CD4-positive, CD25-positive, alpha-beta regulatory T cell (primary cell): ENCODE results near the gene LRMDA. TPM values are rescaled to one million over a fixed set of nuclear protein-coding genes. Genes with fewer than 3 reads are reported as not detected.

Experiments
- ATAC-seq, 2 donors: fragments of 150-1000 bp; cut with Tn5 transposase; one replicate each; pipeline ENCODE4 v1.10.0; 2021; ENCODE audit warnings: low read depth in 2 of 2, moderate number of reproducible peaks in 2 of 2, moderate library complexity in 1 of 2
- DNase-seq, 3 donors: peaks; one replicate each; pipeline versions ENCODE4 v3.0.0 to v3.0.0-alpha.2; 2012 to 2022; ENCODE audit warnings: mixed read lengths in 1 of 3
- H3K27ac ChIP-seq: one replicate; pipeline ENCODE4 v1.7.0; 2013; ENCODE audit warnings: mild to moderate bottlenecking, low read length; ENCODE audit not compliant: insufficient read depth, poor library complexity, severe bottlenecking
- H3K27me3 ChIP-seq: one replicate; pipeline ENCODE4 v1.7.0; 2013; ENCODE audit warnings: low read length; ENCODE audit not compliant: control insufficient read depth, insufficient read depth
- H3K36me3 ChIP-seq: one replicate; pipeline ENCODE4 v1.7.0; 2013; ENCODE audit warnings: mild to moderate bottlenecking, low read length, moderate library complexity; ENCODE audit not compliant: control insufficient read depth, insufficient read depth
- H3K4me1 ChIP-seq: 2 replicates; pipeline ENCODE4 v1.7.0; 2013; ENCODE audit warnings: mild to moderate bottlenecking, low read length; ENCODE audit not compliant: insufficient read depth, control insufficient read depth, poor library complexity, severe bottlenecking
- H3K4me3 ChIP-seq: one replicate; pipeline ENCODE4 v1.7.0; 2013; ENCODE audit warnings: low read depth, mild to moderate bottlenecking, low read length, moderate library complexity
- H3K9me3 ChIP-seq, 2 experiments: 1 replicate in 1 of 2; 2 replicates in 1 of 2; pipeline ENCODE4 v1.7.0; 2013; ENCODE audit warnings: low read length in 2 of 2, mild to moderate bottlenecking in 1 of 2, moderate library complexity in 1 of 2; ENCODE audit not compliant: control insufficient read depth in 2 of 2
- H3K27ac Mint-ChIP-seq, 3 donors: one replicate each; pipeline ENCODE4 v1.8.0; 2020 to 2022; ENCODE audit warnings: mild to moderate bottlenecking in 3 of 3, mixed read lengths in 3 of 3, moderate library complexity in 2 of 3
- H3K27me3 Mint-ChIP-seq: one replicate; pipeline ENCODE4 v1.8.0; 2022; ENCODE audit warnings: mild to moderate bottlenecking, mixed read lengths
- H3K36me3 Mint-ChIP-seq: one replicate; pipeline ENCODE4 v1.8.0; 2020; ENCODE audit warnings: mixed read lengths
- H3K4me1 Mint-ChIP-seq, 4 donors: one replicate each; pipeline ENCODE4 v1.8.0; 2020 to 2022; ENCODE audit warnings: mixed read lengths in 4 of 4, mild to moderate bottlenecking in 1 of 4
- H3K4me3 Mint-ChIP-seq, 4 donors: one replicate each; pipeline ENCODE4 v1.8.0; 2020 to 2022; ENCODE audit warnings: mild to moderate bottlenecking in 4 of 4, mixed read lengths in 4 of 4, moderate library complexity in 3 of 4
- H3K9me3 Mint-ChIP-seq, 7 donors: one replicate each; pipeline ENCODE4 v1.8.0; 2020 to 2022; ENCODE audit warnings: mixed read lengths in 7 of 7, mild to moderate bottlenecking in 3 of 7, moderate library complexity in 2 of 7
- polyA plus RNA-seq, 4 donors: library from polyadenylated mRNA; unstranded; fragments of 300-500 nt; fragmentation: Illumina TruSeq; gene quantifications; one replicate each; pipeline ENCODE4 v1.2.3, GENCODE V29; 2021
- total RNA-seq: library from RNA; stranded (reverse); gene quantifications from one replicate; pipeline ENCODE4 v1.2.3, GENCODE V29; 2022

Gene LRMDA
- total and polyA plus RNA-seq, 5 donors from 2014 or later, result 0.10 TPM; not detected in 4

- H3K36me3 ChIP-seq, result no peaks in the 10 kb centered on the region
- no peaks in the 10 kb centered on the region for H3K9me3 ChIP-seq
- no peak overlapping the region for H3K27ac ChIP-seq
- no peaks in the 10 kb centered on the region for H3K4me1 ChIP-seq
- Mint-ChIP-seq H3K27ac (no peak overlapping the region), H3K9me3 (peaks cover 0 to 6% (median 3%) of the 10 kb centered on the region in 7 donors), H3K4me1 (no peaks in the 10 kb centered on the region), H3K36me3 (no peaks in the 10 kb centered on the region), H3K4me3 (no peak overlapping the region), H3K27me3 (no peaks in the 10 kb centered on the region)
- H3K4me3 ChIP-seq, result no peak overlapping the region
- H3K27me3 ChIP-seq, result no peaks in the 10 kb centered on the region
- ATAC-seq, result no peak
- DNase-seq, result no peak
Observed at GRCh38 chr10:76453332-76453731, 1021.9 kb downstream of the LRMDA start.

- DNase-seq (no peak), ATAC-seq (no peak)
- Mint-ChIP-seq H3K9me3 (peaks cover 0 to 6% (median 3%) of the 10 kb centered on the region in 7 donors), H3K4me1 (no peaks in the 10 kb centered on the region), H3K4me3 (no peak overlapping the region), H3K27me3 (no peaks in the 10 kb centered on the region), H3K36me3 (no peaks in the 10 kb centered on the region), H3K27ac (no peak overlapping the region)
- Histone ChIP-seq H3K4me3 (no peak overlapping the region), H3K36me3 (no peaks in the 10 kb centered on the region), H3K27ac (no peak overlapping the region), H3K27me3 (no peaks in the 10 kb centered on the region), H3K4me1 (no peaks in the 10 kb centered on the region), H3K9me3 (no peaks in the 10 kb centered on the region)
Observed at GRCh38 chr10:76453997-76454396, 1022.6 kb downstream of the LRMDA start.

GRCh38 chr10:76454506-76455140, 1023.2 kb downstream of the LRMDA start:
- H3K36me3 Mint-ChIP-seq, result no peaks in the 10 kb centered on the region
- no peaks in the 10 kb centered on the region for H3K4me1 Mint-ChIP-seq
- H3K9me3 Mint-ChIP-seq, result peaks cover 0 to 6% (median 3%) of the 10 kb centered on the region in 7 donors
- H3K9me3 ChIP-seq, result no peaks in the 10 kb centered on the region
- H3K27me3 Mint-ChIP-seq, result no peaks in the 10 kb centered on the region
- no peak overlapping the region for H3K4me3 Mint-ChIP-seq
- no peak overlapping the region for H3K27ac ChIP-seq
- no peak for ATAC-seq
- no peak for DNase-seq
- H3K36me3 ChIP-seq, result no peaks in the 10 kb centered on the region
- no peak overlapping the region for H3K27ac Mint-ChIP-seq
- no peaks in the 10 kb centered on the region for H3K4me1 ChIP-seq
- H3K27me3 ChIP-seq, result no peaks in the 10 kb centered on the region
- H3K4me3 ChIP-seq, result no peak overlapping the region

DNA sequence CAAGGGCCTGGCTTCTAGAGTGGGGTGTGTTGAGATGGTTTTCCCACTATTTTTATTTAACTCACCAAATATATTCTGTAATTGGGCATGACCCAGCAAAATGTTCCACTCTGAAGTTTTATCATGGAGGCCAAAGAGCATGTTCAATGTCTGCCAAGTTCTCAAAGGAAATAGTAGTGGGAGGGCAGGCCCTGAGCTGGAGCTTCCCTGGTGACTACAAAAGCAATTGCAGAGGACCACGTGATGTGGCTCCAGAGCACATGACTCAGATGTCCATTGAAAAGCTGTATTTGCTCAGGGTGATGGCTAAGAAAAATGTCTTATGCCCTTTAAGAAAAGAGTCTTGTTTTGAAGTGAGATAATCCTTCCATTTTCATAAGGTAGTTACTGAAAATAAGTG, 1024.8 kb downstream of the LRMDA start:
- Histone ChIP-seq H3K27me3 (no peaks in the 10 kb centered on the region), H3K9me3 (no peaks in the 10 kb centered on the region), H3K27ac (no peak overlapping the region), H3K4me1 (no peaks in the 10 kb centered on the region), H3K4me3 (no peak overlapping the region), H3K36me3 (no peaks in the 10 kb centered on the region)
- no peaks in the 10 kb centered on the region for H3K4me1 Mint-ChIP-seq
- ATAC-seq (no peak), DNase-seq (no peak)
- no peaks in the 10 kb centered on the region for H3K27me3 Mint-ChIP-seq
- peaks cover 0 to 6% (median 3%) of the 10 kb centered on the region in 7 donors for H3K9me3 Mint-ChIP-seq
- H3K27ac Mint-ChIP-seq, result no peak overlapping the region
- no peaks in the 10 kb centered on the region for H3K36me3 Mint-ChIP-seq
- no peak overlapping the region for H3K4me3 Mint-ChIP-seq

DNA sequence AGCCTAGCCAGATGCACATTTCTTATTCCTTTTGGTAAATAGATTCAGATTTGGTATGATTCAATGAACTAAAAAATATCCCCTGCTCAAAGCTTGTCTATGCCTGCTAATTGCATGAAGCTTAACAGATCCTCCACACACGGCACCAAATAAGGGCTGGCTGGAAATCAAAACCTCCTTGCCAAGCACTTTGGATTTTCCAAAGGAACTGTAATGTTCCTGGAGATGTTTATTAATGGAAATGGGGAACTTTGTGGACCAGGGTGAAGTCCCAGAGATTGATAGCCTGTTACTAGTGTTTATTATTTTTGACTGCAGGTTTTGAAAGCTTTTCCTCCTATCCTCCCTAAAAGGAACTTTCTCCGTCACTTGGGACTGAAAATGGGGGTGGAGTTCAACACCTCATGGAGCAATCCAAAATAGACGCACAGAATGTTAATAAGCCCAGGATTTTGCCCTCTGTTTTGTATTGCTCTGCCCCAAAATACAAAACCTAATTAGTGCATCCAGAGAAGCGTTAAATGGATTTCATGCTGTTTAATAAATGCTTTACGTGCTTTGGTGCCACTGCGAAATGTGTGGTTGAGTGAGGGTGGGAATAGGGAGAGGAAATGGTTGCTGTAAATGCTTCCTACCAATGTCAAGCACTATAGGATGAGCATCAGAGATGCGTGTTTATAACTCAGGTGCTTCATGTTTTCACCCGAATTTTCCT, 1027.7 kb downstream of the LRMDA start:
- peaks cover 0 to 5% (median 2%) of the 10 kb centered on the region in 7 donors for H3K9me3 Mint-ChIP-seq
- Histone ChIP-seq H3K4me3 (no peak overlapping the region), H3K27ac (no peak overlapping the region)

GRCh38 chr10:76461024-76461423, 1029.6 kb downstream of the LRMDA start:
- no peaks in the 10 kb centered on the region for H3K4me1 ChIP-seq
- no peaks in the 10 kb centered on the region for H3K4me1 Mint-ChIP-seq
- no peak overlapping the region for H3K27ac Mint-ChIP-seq
- no peaks in the 10 kb centered on the region for H3K36me3 ChIP-seq
- H3K27me3 ChIP-seq, result no peaks in the 10 kb centered on the region
- H3K27ac ChIP-seq, result no peak overlapping the region
- DNase-seq (no peak), ATAC-seq (no peak)
- H3K9me3 Mint-ChIP-seq, result peaks cover 0 to 7% (median 0%) of the 10 kb centered on the region in 7 donors
- H3K27me3 Mint-ChIP-seq, result no peaks in the 10 kb centered on the region
- H3K4me3 Mint-ChIP-seq, result no peak overlapping the region
- H3K9me3 ChIP-seq, result no peaks in the 10 kb centered on the region
- H3K4me3 ChIP-seq, result no peak overlapping the region
- no peaks in the 10 kb centered on the region for H3K36me3 Mint-ChIP-seq

More for the DNA sequence above, 1027.7 kb downstream of the LRMDA start:
- Histone ChIP-seq H3K36me3 (no peaks in the 10 kb centered on the region), H3K4me1 (no peaks in the 10 kb centered on the region), H3K27me3 (no peaks in the 10 kb centered on the region), H3K9me3 (no peaks in the 10 kb centered on the region)
- no peak overlapping the region for H3K4me3 Mint-ChIP-seq
- H3K27ac Mint-ChIP-seq, result no peak overlapping the region
- ATAC-seq (no peak), DNase-seq (no peak)
- H3K4me1 Mint-ChIP-seq, result no peaks in the 10 kb centered on the region
- H3K36me3 Mint-ChIP-seq, result no peaks in the 10 kb centered on the region
- no peaks in the 10 kb centered on the region for H3K27me3 Mint-ChIP-seq

GRCh38 chr10:76463111-76463510, 1031.7 kb downstream of the LRMDA start:
- no peak overlapping the region for H3K4me3 Mint-ChIP-seq
- no peaks in the 10 kb centered on the region for H3K27me3 ChIP-seq
- no peaks in the 10 kb centered on the region for H3K4me1 ChIP-seq
- no peak for ATAC-seq
- no peaks in the 10 kb centered on the region for H3K36me3 Mint-ChIP-seq
- no peaks in the 10 kb centered on the region for H3K4me1 Mint-ChIP-seq
- no peak for DNase-seq
- H3K27ac ChIP-seq, result no peak overlapping the region
- no peaks in the 10 kb centered on the region for H3K36me3 ChIP-seq
- no peak overlapping the region for H3K27ac Mint-ChIP-seq
- peaks cover 0 to 4% (median 0%) of the 10 kb centered on the region in 7 donors for H3K9me3 Mint-ChIP-seq
- H3K27me3 Mint-ChIP-seq, result no peaks in the 10 kb centered on the region
- H3K9me3 ChIP-seq, result no peaks in the 10 kb centered on the region
- H3K4me3 ChIP-seq, result no peak overlapping the region
